Loucy (cell line): ENCODE measurements around the gene SHROOM4.

Source experiments
- CTCF ChIP-seq: fragments of 200-600 bp; sonication (generic); conservative IDR thresholded peaks from 2 replicates; pipeline ENCODE4 v1.5.1; 2014; ENCODE audit warnings: mild to moderate bottlenecking, antibody characterized with exemption, low read length
- EZH2phosphoT487 ChIP-seq: fragments of 200-600 bp; IDR thresholded peaks from 2 replicates; pipeline ENCODE4 v1.6.1; 2018; ENCODE audit warnings: antibody characterized with exemption, mild to moderate bottlenecking, moderate library complexity, borderline replicate concordance

- no peak for TF ChIP-seq CTCF
- no peak for TF ChIP-seq EZH2phosphoT487
Measured at GRCh38 chrX:50799531-50799961, 14.4 kb downstream of the SHROOM4 start.
